ENCODE measurements around the gene ODAPH. TPM values are rescaled to one million over a fixed set of nuclear protein-coding genes. Genes with fewer than 3 reads are reported as not detected.

The ODAPH gene
- 3.5 and 115 TPM in 2 replicates for total RNA-seq

GRCh38 chr4:75555294-75556164 is at the start of gene ODAPH:
Gene ODAPH (plus strand): TSS chr4:75556066. CDS start chr4:75556083, 17 bp downstream.

GRCh38 chr4:75514131-75514948 is 41.5 kb upstream of the ODAPH start, which contains the start of the genes RCHY1 and THAP6:
Gene RCHY1 (minus strand): TSS chr4:75514403. CDS start chr4:75514286, 117 bp downstream.
Gene THAP6 (plus strand): TSS chr4:75514473. CDS start chr4:75515453, 980 bp downstream.

Other genes with a start within 250 kb of the ODAPH start
- gene RCHY1, start 41.7 kb upstream of the ODAPH start, total RNA-seq, result 24.3 and 45.5 TPM in 2 replicates
- 18.0 and 21.2 TPM in 2 replicates for gene THAP6, start 41.6 kb upstream of the ODAPH start, total RNA-seq
- gene CDKL2, start 74.5 kb downstream of the ODAPH start, total RNA-seq, result 0.79 and 0.87 TPM in 2 replicates
- 108 and 151 TPM in 2 replicates for gene G3BP2, start 117.3 kb downstream of the ODAPH start, total RNA-seq
- gene USO1, start 168.5 kb downstream of the ODAPH start, total RNA-seq, result 76.9 and 95.0 TPM in 2 replicates

All from placental epithelial cell (primary cell).